Measurements from ENCODE around the gene ZMYND8. TPM values are rescaled to one million over a fixed set of nuclear protein-coding genes. Genes with fewer than 3 reads are reported as not detected.

ZMYND8 gene
- total and polyA plus RNA-seq, 2 donors (not counting 3 experiments of a cell fraction or from before 2014, with no cell fraction given) = 30.6 to 75.2 TPM

GRCh38 chr20:47221036-47221625 lies 135.4 kb downstream of the ZMYND8 start:
- no peak for DNase-seq (ENCODE audit: low read depth, low spot score)
- Histone ChIP-seq H3K4me1 (ENCODE audit: control insufficient read depth, extremely low read depth, insufficient read depth, low read length) (no peaks in the 10 kb centered on the region), H3K27me3 (ENCODE audit: control insufficient read depth in 2 of 2, insufficient read depth in 2 of 2, low read length in 2 of 2) (no peaks in the 10 kb centered on the region), H3K4me2 (ENCODE audit: insufficient read depth, low read length) (no peak overlapping the region), H3K36me3 (ENCODE audit: control insufficient read depth in 2 of 2, extremely low read depth in 1 of 2, insufficient read depth in 2 of 2, low read length in 2 of 2) (peaks cover 22 to 44% of the 10 kb centered on the region in 2 experiments), H2AFZ (ENCODE audit: low read depth, low read length) (no peak overlapping the region), H3K9me3 (replicated peaks; ENCODE audit: control insufficient read depth, insufficient read depth, low read length) (no peaks in the 10 kb centered on the region), H4K20me1 (replicated peaks; ENCODE audit: control insufficient read depth, extremely low read depth, insufficient read depth, low read length) (no peaks in the 10 kb centered on the region), H3K4me3 (replicated peaks in 1 of 3; ENCODE audit: insufficient read depth in 1 of 3, low read depth in 1 of 3, low read length in 3 of 3) (no peak overlapping the region), H3K9ac (replicated peaks; ENCODE audit: extremely low read depth, insufficient read depth, low read length) (no peak overlapping the region), H3K9me1 (replicated peaks; ENCODE audit: control insufficient read depth, extremely low read depth, insufficient read depth, low read length) (no peaks in the 10 kb centered on the region), H3K27ac (ENCODE audit: insufficient read depth, low read depth, low read length) (no peak overlapping the region), H3K79me2 (ENCODE audit: control insufficient read depth, insufficient read depth, low read length) (peaks cover 13% of the 10 kb centered on the region)
- TF ChIP-seq MYC (IDR thresholded peaks at IDR 0.05; ENCODE audit: low read depth, low read length) = no peak
- TF ChIP-seq EZH2 (IDR thresholded peaks at IDR 0.05; ENCODE audit: borderline replicate concordance, low read depth, low read length, severe bottlenecking) = no peak
- no peak for TF ChIP-seq CTCF (IDR thresholded peaks at IDR 0.05; ENCODE audit: extremely low read depth in 1 of 2, insufficient read depth in 1 of 2, low read depth in 1 of 2, low read length in 2 of 2)
- TF ChIP-seq JUN (IDR thresholded peaks at IDR 0.05; ENCODE audit: borderline replicate concordance, insufficient read depth, insufficient read length, low read depth) = no peak
- TF ChIP-seq POLR2AphosphoS5 (IDR thresholded peaks at IDR 0.05; ENCODE audit: insufficient read depth, low read depth, low read length) = no peak
- no peak for TF ChIP-seq FOS (IDR thresholded peaks at IDR 0.05; ENCODE audit: borderline replicate concordance, insufficient read depth, low read length)
- no peak for TF ChIP-seq MAX (IDR thresholded peaks at IDR 0.05; ENCODE audit: insufficient read depth, insufficient read length)
- TF ChIP-seq GATA2 (IDR thresholded peaks at IDR 0.05; ENCODE audit: insufficient read depth, insufficient read length, low read depth, low read length) = no peak
- no peak for TF ChIP-seq POLR2A (IDR thresholded peaks at IDR 0.05; ENCODE audit: low read depth, low read length)
- POLR2A ChIA-PET = no interaction called here
- BruUV-seq (replicated peaks) = no TSS peak
- CTCF ChIA-PET = interaction anchor here (0.8 to 9.3 kb wide), 4 partner anchors 11 to 163 kb away, joined by 3 to 68 read pairs (median 4); no protein-coding TSS in a partner anchor
- FAIRE-seq = no peak
- dilution Hi-C loops (cut with MboI; ENCODE audit: extremely low pct_ligation_motif_present, low sequenced_read_pairs) (no loop called here), intact Hi-C loops (cut with micrococcal nuclease) (no loop called here)

Data from endothelial cell of umbilical vein (primary cell).